Spleen (tissue), 11 donors: ENCODE data around the gene RBMS1. TPM values are rescaled to one million over a fixed set of nuclear protein-coding genes. Genes with fewer than 3 reads are reported as not detected.

Experiments used
- DNase-seq: peaks from one replicate; pipeline ENCODE4 v3.0.0-alpha.2; 2020
- H3K27ac ChIP-seq, 8 donors: fragments of 200-600 bp; sonication (generic) in 7 of 8; 1 replicate in 4 of 8; 2 replicates in 4 of 8; pipeline versions ENCODE4 v1.5.0 to v1.8.0; 2016 to 2021; ENCODE audit warnings: inconsistent platforms in 4 of 8, mild to moderate bottlenecking in 4 of 8, moderate library complexity in 1 of 8
- H3K27me3 ChIP-seq, 7 donors: fragments of 200-600 bp; sonication (generic) in 6 of 7; replicated peaks in 1 of 7; 1 replicate in 4 of 7; 2 replicates in 3 of 7; pipeline versions ENCODE4 v1.5.0 to v1.8.0; 2016 to 2021; ENCODE audit warnings: inconsistent platforms in 3 of 7, mild to moderate bottlenecking in 1 of 7
- H3K36me3 ChIP-seq, 6 donors: fragments of 200-600 bp; sonication (generic) in 5 of 6; 1 replicate in 4 of 6; 2 replicates in 2 of 6; pipeline versions ENCODE4 v1.5.0 to v1.8.0; 2016 to 2021; ENCODE audit warnings: inconsistent platforms in 2 of 6
- H3K4me1 ChIP-seq, 6 donors: fragments of 200-600 bp; sonication (generic) in 5 of 6; 1 replicate in 3 of 6; 2 replicates in 3 of 6; pipeline versions ENCODE4 v1.5.0 to v1.8.0; 2016 to 2021; ENCODE audit warnings: inconsistent platforms in 3 of 6
- H3K4me3 ChIP-seq, 8 donors: fragments of 200-600 bp; sonication (generic) in 7 of 8; 1 replicate in 4 of 8; 2 replicates in 4 of 8; pipeline versions ENCODE4 v1.5.0 to v1.8.0; 2016 to 2021; ENCODE audit warnings: inconsistent platforms in 4 of 8, mild to moderate bottlenecking in 4 of 8, moderate library complexity in 2 of 8
- H3K9me3 ChIP-seq, 8 donors: fragments of 200-600 bp; sonication (generic) in 7 of 8; 1 replicate in 4 of 8; 2 replicates in 4 of 8; pipeline versions ENCODE4 v1.5.0 to v1.8.0; 2016 to 2021; ENCODE audit warnings: inconsistent platforms in 4 of 8
- POLR2A ChIP-seq, 3 donors: fragments of 450-650 bp; IDR thresholded peaks; one replicate each; pipeline ENCODE4 v1.5.1; 2017; ENCODE audit warnings: antibody characterized with exemption in 3 of 3, mild to moderate bottlenecking in 1 of 3
- POLR2AphosphoS5 ChIP-seq, 3 donors: sonication (generic); formaldehyde crosslinking; IDR thresholded peaks; one replicate each; pipeline ENCODE4 v1.5.1; 2017; ENCODE audit warnings: antibody characterized with exemption in 3 of 3
- WGBS, 5 donors: extraction: QIAGEN DNeasy Blood & Tissue Kit in 3 of 5; methylation state at CpG; one replicate each; pipeline versions ENCODE4 v1.1.5 to v1.1.7; 2013 to 2018; 5-methylcytosine and 5-hydroxymethylcytosine counted together
- intact Hi-C: fragments of 100-400 bp; cut with DNase I; formaldehyde crosslinking; loops from one replicate; pipeline ENCODE4 v1.15.0; 2023; ENCODE audit warnings: low total_unique reads
- polyA plus RNA-seq, 3 donors: library from polyadenylated mRNA; stranded (reverse); fragments of 200-250 nt; gene quantifications; one replicate each; pipeline ENCODE4 v1.2.1, GENCODE V29; 2013
- total RNA-seq, 7 donors: library from RNA; depleted of rRNA in 3 of 7; stranded (reverse); fragments of >200 nt in 3 of 7; fragmentation: NEBNext Ultra II Directional in 4 of 7; extraction: Animal tissue kit (Norgen Biotek cat#: 25700) in 4 of 7; gene quantifications; one replicate each; pipeline versions ENCODE4 v1.1.0 to v1.2.1, GENCODE V29; 2016 to 2021
- TF ChIP-seq, protein P1 (sequence below), 11 experiments: fragments of 200-600 bp in 7 of 11; fragments of 450-650 bp in 4 of 11; sonication (generic) in 4 of 11; IDR thresholded peaks in 8 of 11; conservative IDR thresholded peaks in 3 of 11; 1 replicate in 7 of 11; 2 replicates in 4 of 11; pipeline versions ENCODE4 v1.4.0 to v1.8.0; 2016 to 2021; ENCODE audit warnings: antibody characterized with exemption in 11 of 11, inconsistent platforms in 4 of 11, mild to moderate bottlenecking in 1 of 11
- donor health status: healthy with polysubstance abuse.
- donor health status: DM: no; HTN: no; CAD: no; lungs with moderate emphysema.
- donor health status: DM: no; HTN: no; CAD: no.
- donor health status: Bipolar disorder and iron deficiency.
- donor health status: healthy.
- donor health status: DM: no; HTN: no; CAD: no.
- donor health status: DM: yes; HTN: yes; CAD: no.

The RBMS1 gene
- total and polyA plus RNA-seq, 10 donors: 18.8 to 151 (median 118) TPM

GRCh38 chr2:160245614-160246155 is 247.9 kb downstream of the RBMS1 start:
- intact Hi-C loops: loop anchor here (10.0 kb wide), 1 partner anchor 749 kb away; no protein-coding TSS in a partner anchor
- 79 to 95% (median 87%) methylated on average over 5 of the region's 5 CpGs for whole genome bisulfite sequencing, 5 donors
- no peak overlapping the region for H3K4me3 ChIP-seq

DNA sequence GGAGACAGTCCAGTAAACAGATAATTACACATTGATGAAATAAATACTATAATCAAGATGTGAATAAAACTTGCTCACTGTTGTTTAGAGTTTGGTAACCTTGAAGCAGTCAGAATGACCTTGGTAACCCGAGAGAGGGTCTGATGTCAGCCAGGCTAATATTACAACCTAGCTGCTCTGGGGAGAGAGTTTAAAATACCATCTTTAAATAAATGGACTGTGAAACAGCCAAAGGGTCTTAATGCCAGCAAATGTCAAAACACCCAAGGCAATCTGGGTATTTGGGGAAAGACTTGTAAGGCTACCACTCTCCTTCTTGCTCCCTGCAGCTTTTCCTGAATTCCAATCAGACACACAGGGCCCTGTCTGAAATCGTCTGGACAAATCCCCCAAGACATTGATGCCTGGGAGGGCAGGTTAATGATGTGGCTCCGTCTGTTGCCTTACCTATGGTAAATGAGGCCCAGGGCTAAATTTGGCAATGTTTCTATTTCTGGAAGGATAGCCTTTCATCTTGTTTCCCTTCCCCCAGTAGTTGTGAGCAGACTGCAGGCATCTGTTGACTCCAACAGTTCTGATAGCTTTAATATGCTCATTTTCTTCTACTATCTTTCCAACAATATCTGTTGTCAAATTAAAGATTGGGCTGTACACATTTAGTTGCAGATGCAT is 250.6 kb downstream of the RBMS1 start:
- Histone ChIP-seq H3K27ac (no peak overlapping the region), H3K36me3 (no peaks in the 10 kb centered on the region), H3K27me3 (no peaks in the 10 kb centered on the region), H3K9me3 (no peaks in the 10 kb centered on the region), H3K4me3 (no peak overlapping the region), H3K4me1 (peaks cover 0 to 13% (median 0%) of the 10 kb centered on the region in 6 donors)
- intact Hi-C loops: loop anchor here (10.0 kb wide), 1 partner anchor 752 kb away; no protein-coding TSS in a partner anchor
- TF ChIP-seq POLR2AphosphoS5 (IDR thresholded peaks at IDR 0.05): no peak
- TF ChIP-seq, protein P1, sequence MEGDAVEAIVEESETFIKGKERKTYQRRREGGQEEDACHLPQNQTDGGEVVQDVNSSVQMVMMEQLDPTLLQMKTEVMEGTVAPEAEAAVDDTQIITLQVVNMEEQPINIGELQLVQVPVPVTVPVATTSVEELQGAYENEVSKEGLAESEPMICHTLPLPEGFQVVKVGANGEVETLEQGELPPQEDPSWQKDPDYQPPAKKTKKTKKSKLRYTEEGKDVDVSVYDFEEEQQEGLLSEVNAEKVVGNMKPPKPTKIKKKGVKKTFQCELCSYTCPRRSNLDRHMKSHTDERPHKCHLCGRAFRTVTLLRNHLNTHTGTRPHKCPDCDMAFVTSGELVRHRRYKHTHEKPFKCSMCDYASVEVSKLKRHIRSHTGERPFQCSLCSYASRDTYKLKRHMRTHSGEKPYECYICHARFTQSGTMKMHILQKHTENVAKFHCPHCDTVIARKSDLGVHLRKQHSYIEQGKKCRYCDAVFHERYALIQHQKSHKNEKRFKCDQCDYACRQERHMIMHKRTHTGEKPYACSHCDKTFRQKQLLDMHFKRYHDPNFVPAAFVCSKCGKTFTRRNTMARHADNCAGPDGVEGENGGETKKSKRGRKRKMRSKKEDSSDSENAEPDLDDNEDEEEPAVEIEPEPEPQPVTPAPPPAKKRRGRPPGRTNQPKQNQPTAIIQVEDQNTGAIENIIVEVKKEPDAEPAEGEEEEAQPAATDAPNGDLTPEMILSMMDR (IDR thresholded peaks at IDR 0.05 in 8 of 11, conservative IDR thresholded peaks at IDR 0.05 in 3 of 11): no peak
- WGBS, 5 donors: 63 to 86% (median 76%) methylated on average over 3 of the region's 3 CpGs
- DNase-seq: no peak

More at GRCh38 chr2:160245614-160246155, 247.9 kb downstream of the RBMS1 start:
- no peak overlapping the region for H3K27ac ChIP-seq
- H3K27me3 ChIP-seq: no peaks in the 10 kb centered on the region
- TF ChIP-seq, protein P1 (IDR thresholded peaks at IDR 0.05 in 8 of 11, conservative IDR thresholded peaks at IDR 0.05 in 3 of 11): no peak
- TF ChIP-seq POLR2AphosphoS5 (IDR thresholded peaks at IDR 0.05) (no peak), POLR2A (IDR thresholded peaks at IDR 0.05) (no peak)
- H3K4me1 ChIP-seq: peaks cover 0 to 13% (median 0%) of the 10 kb centered on the region in 6 donors
- DNase-seq: no peak
- H3K36me3 ChIP-seq: no peaks in the 10 kb centered on the region
- no peaks in the 10 kb centered on the region for H3K9me3 ChIP-seq

GRCh38 chr2:160241251-160242137 is 252.1 kb downstream of the RBMS1 start:
- DNase-seq: no peak
- WGBS, 5 donors: 64 to 75% (median 66%) methylated on average over 4 of the region's 4 CpGs
- no peaks in the 10 kb centered on the region for H3K9me3 ChIP-seq
- H3K4me1 ChIP-seq: peaks cover 0 to 13% (median 0%) of the 10 kb centered on the region in 6 donors
- H3K27me3 ChIP-seq: no peaks in the 10 kb centered on the region
- no peaks in the 10 kb centered on the region for H3K36me3 ChIP-seq
- no peak overlapping the region for H3K27ac ChIP-seq
- intact Hi-C loops: loop anchor here (10.0 kb wide), 1 partner anchor 753 kb away; no protein-coding TSS in a partner anchor
- TF ChIP-seq, protein P1 (IDR thresholded peaks at IDR 0.05 in 8 of 11, conservative IDR thresholded peaks at IDR 0.05 in 3 of 11): no peak
- no peak for TF ChIP-seq POLR2A (IDR thresholded peaks at IDR 0.05)
- TF ChIP-seq POLR2AphosphoS5 (IDR thresholded peaks at IDR 0.05): no peak
- no peak overlapping the region for H3K4me3 ChIP-seq
